Pancreas (tissue), 10 donors: ENCODE data around the gene ECPAS. TPM values are rescaled to one million over a fixed set of nuclear protein-coding genes. Genes with fewer than 3 reads are reported as not detected.

Experiments
- ATAC-seq, 4 donors: fragments of 200-7000 bp; cut with Tn5 transposase; one replicate each; pipeline versions ENCODE4 v1.8.0 to v1.9.1; 2020; ENCODE audit warnings: mild to moderate bottlenecking in 4 of 4, moderate library complexity in 4 of 4
- DNase-seq, 6 donors: peaks; one replicate each; pipeline ENCODE4 v3.0.0-alpha.2; 2020
- FAIRE-seq: peaks from 2 replicates; lab custom pipeline; 2012; peaks lifted over from hg19 to GRCh38; lab: Jason Lieb, UNC
- H3K27ac ChIP-seq, 4 donors: fragments of 200-600 bp; sonication (generic); 1 replicate in 3 of 4; 2 replicates in 1 of 4; pipeline versions ENCODE4 v1.5.0 to v1.8.0; 2020
- H3K27me3 ChIP-seq, 4 donors: fragments of 200-600 bp; one replicate each; pipeline ENCODE4 v1.8.0; 2021
- H3K36me3 ChIP-seq, 3 donors: fragments of 200-600 bp; sonication (generic) in 1 of 3; one replicate each; pipeline versions ENCODE4 v1.5.0 to v1.8.0; 2020 to 2021
- H3K4me1 ChIP-seq, 3 donors: fragments of 200-600 bp; one replicate each; pipeline ENCODE4 v1.8.0; 2021
- H3K4me3 ChIP-seq, 4 donors: fragments of 200-600 bp; sonication (generic) in 2 of 4; one replicate each; pipeline versions ENCODE4 v1.5.0 to v1.8.0; 2020 to 2021
- H3K9me3 ChIP-seq, 4 donors: fragments of 200-600 bp; one replicate each; pipeline ENCODE4 v1.8.0; 2021
- CTCF ChIP-seq, 4 donors: fragments of 200-600 bp; sonication (generic) in 3 of 4; IDR thresholded peaks; one replicate each; pipeline versions ENCODE4 v1.5.0 to v1.8.0; 2021; ENCODE audit warnings: antibody characterized with exemption in 4 of 4
- WGBS, 2 donors: extraction: QIAGEN DNeasy Blood & Tissue Kit; methylation state at CpG; one replicate each; pipeline ENCODE4 v1.1.7; 2013; 5-methylcytosine and 5-hydroxymethylcytosine counted together
- intact Hi-C, 3 donors: fragments of 100-400 bp; cut with DNase I; formaldehyde crosslinking; loops; one replicate each; pipeline versions ENCODE4 v1.11.1 to v1.14.2; 2022
- polyA plus RNA-seq, 2 donors: library from polyadenylated mRNA; stranded (reverse); fragments of 200-250 nt; gene quantifications; one replicate each; pipeline ENCODE4 v1.2.3, GENCODE V29; 2013
- total RNA-seq, 6 donors: library from RNA; stranded (reverse); fragmentation: NEBNext Ultra II Directional in 4 of 6; extraction: Animal tissue kit (Norgen Biotek cat#: 25700) in 4 of 6; gene quantifications; one replicate each; pipeline versions ENCODE4 v1.2.1 to v1.2.4, GENCODE V29; 2021 to 2023
- donor health status: healthy with polysubstance abuse.
- donor health status: DM: no; HTN: no; CAD: no; lungs with moderate emphysema.
- donor health status: DM: no; HTN: no; CAD: no.
- donor health status: control.
- donor health status: control.
- donor health status: Bipolar disorder and iron deficiency.
- donor health status: DM: yes; HTN: yes; CAD: no.
- donor health status: DM: no; HTN: no; CAD: no.
- donor health status: DM: no; HTN: no; CAD: no.
- donor health status: DM: yes; HTN: yes; CAD: no.

Gene ECPAS
- total and polyA plus RNA-seq, 8 donors, result 12.2 to 43.6 (median 38.6) TPM

GRCh38 chr9:111386386-111386785 lies 97.8 kb downstream of the ECPAS start:
- no peaks in the 10 kb centered on the region for H3K4me1 ChIP-seq
- WGBS, 2 donors, result 98% methylated on average over 3 of the region's 3 CpGs
- no peak overlapping the region for H3K4me3 ChIP-seq
- TF ChIP-seq CTCF (IDR thresholded peaks at IDR 0.05), result no peak
- ATAC-seq (no peak), FAIRE-seq (no peak), DNase-seq (no peak)
- no peaks in the 10 kb centered on the region for H3K27me3 ChIP-seq
- intact Hi-C loops, result no loop called here
- H3K9me3 ChIP-seq, result no peaks in the 10 kb centered on the region
- peaks cover 0 to 72% (median 20%) of the 10 kb centered on the region in 3 donors for H3K36me3 ChIP-seq
- no peak overlapping the region for H3K27ac ChIP-seq

GRCh38 chr9:111381006-111381405 lies 103.2 kb downstream of the ECPAS start:
- intact Hi-C loops, result no loop called here
- H3K36me3 ChIP-seq, result peaks cover 0 to 36% (median 3%) of the 10 kb centered on the region in 3 donors
- ATAC-seq (no peak), FAIRE-seq (no peak), DNase-seq (no peak)
- no peak for TF ChIP-seq CTCF (IDR thresholded peaks at IDR 0.05)
- 58 to 59% methylated on average over 1 of the region's 1 CpG for WGBS, 2 donors
- H3K27me3 ChIP-seq, result no peaks in the 10 kb centered on the region
- no peaks in the 10 kb centered on the region for H3K4me1 ChIP-seq
- H3K9me3 ChIP-seq, result no peaks in the 10 kb centered on the region
- H3K27ac ChIP-seq, result no peak overlapping the region
- H3K4me3 ChIP-seq, result no peak overlapping the region

GRCh38 chr9:111375817-111376564 lies 108.2 kb downstream of the ECPAS start:
- TF ChIP-seq CTCF (IDR thresholded peaks at IDR 0.05), result no peak
- intact Hi-C loops, result no loop called here
- Histone ChIP-seq H3K9me3 (no peaks in the 10 kb centered on the region), H3K27ac (no peak overlapping the region), H3K4me1 (no peaks in the 10 kb centered on the region), H3K27me3 (no peaks in the 10 kb centered on the region), H3K4me3 (no peak overlapping the region), H3K36me3 (peaks cover 0 to 41% (median 19%) of the 10 kb centered on the region in 3 donors)
- 95 to 98% methylated on average over 3 of the region's 3 CpGs for WGBS, 2 donors
- DNase-seq, result no peak
- no peak for FAIRE-seq
- ATAC-seq, result no peak

- no peak for DNase-seq
- no peaks in the 10 kb centered on the region for H3K9me3 ChIP-seq
- H3K4me1 ChIP-seq, result no peaks in the 10 kb centered on the region
- no peak for ATAC-seq
- WGBS, 2 donors, result 80 to 91% methylated on average over 2 of the region's 2 CpGs
- FAIRE-seq, result no peak
- no peak overlapping the region for H3K4me3 ChIP-seq
- TF ChIP-seq CTCF (IDR thresholded peaks at IDR 0.05), result no peak
- H3K27ac ChIP-seq, result no peak overlapping the region
- no peaks in the 10 kb centered on the region for H3K27me3 ChIP-seq
- H3K36me3 ChIP-seq, result peaks cover 4 to 51% (median 27%) of the 10 kb centered on the region in 3 donors
- intact Hi-C loops, result no loop called here
Measured at GRCh38 chr9:111375062-111375461, 109.1 kb downstream of the ECPAS start.

GRCh38 chr9:111372297-111372696 lies 111.9 kb downstream of the ECPAS start:
- Histone ChIP-seq H3K27me3 (no peaks in the 10 kb centered on the region), H3K4me1 (no peaks in the 10 kb centered on the region), H3K4me3 (no peak overlapping the region), H3K9me3 (no peaks in the 10 kb centered on the region), H3K36me3 (peaks cover 4 to 67% (median 31%) of the 10 kb centered on the region in 3 donors), H3K27ac (no peak overlapping the region)
- ATAC-seq (no peak), DNase-seq (no peak), FAIRE-seq (no peak)
- no peak for TF ChIP-seq CTCF (IDR thresholded peaks at IDR 0.05)
- WGBS, 2 donors, result 96 to 98% methylated on average over 6 of the region's 6 CpGs
- intact Hi-C loops, result no loop called here
